ENCODE results near the gene ZNF701. TPM values are rescaled to one million over a fixed set of nuclear protein-coding genes. Genes with fewer than 3 reads are reported as not detected.
"Not testable (repeated sequence)": the region's sequence is repeated elsewhere in the genome, so short reads cannot be mapped to it uniquely, and the experiment has no call there.

ZNF701 gene
- total RNA-seq, 1 donor from 2014 or later: 15.6 TPM

GRCh38 chr19:52621376-52621775 lies 51.3 kb downstream of the ZNF701 start:
- no peak for DNase-seq
- intact Hi-C loops (cut with DNase I): no loop called here
- no peak for ATAC-seq (ENCODE audit: poor library complexity)

GRCh38 chr19:52622261-52622660 lies 52.2 kb downstream of the ZNF701 start:
- ATAC-seq (ENCODE audit: poor library complexity): no peak
- no peak for DNase-seq
- intact Hi-C loops (cut with DNase I): no loop called here

GRCh38 chr19:52626915-52627314 lies 56.8 kb downstream of the ZNF701 start:
- DNase-seq (no peak), ATAC-seq (ENCODE audit: poor library complexity) (no peak)
- intact Hi-C loops (cut with DNase I): no loop called here

- ATAC-seq (ENCODE audit: poor library complexity); intact Hi-C loops (cut with DNase I); DNase-seq: not testable (repeated sequence)
Measured at GRCh38 chr19:52627441-52627840, 57.4 kb downstream of the ZNF701 start.

- DNase-seq (no peak), ATAC-seq (ENCODE audit: poor library complexity) (no peak)
- intact Hi-C loops (cut with DNase I): no loop called here
Measured at GRCh38 chr19:52635786-52636570, 65.9 kb downstream of the ZNF701 start.

Other genes starting within 250 kb of the ZNF701 start
- gene ZNF610, start 234.0 kb upstream of the ZNF701 start, total RNA-seq: 3.0 TPM
- 19.4 TPM for gene ZNF880, start 200.4 kb upstream of the ZNF701 start, total RNA-seq
- gene ZNF528, start 172.4 kb upstream of the ZNF701 start, total RNA-seq: 10.8 TPM
- gene ZNF534, start 141.1 kb upstream of the ZNF701 start, total RNA-seq: 0.43 TPM
- gene ZNF578, start 116.7 kb upstream of the ZNF701 start, total RNA-seq: 2.6 TPM
- 32.6 TPM for gene ZNF808, start 42.6 kb upstream of the ZNF701 start, total RNA-seq
- 15.6 TPM for gene ZNF83, start 68.1 kb downstream of the ZNF701 start, total RNA-seq
- gene ZNF611, start 164.8 kb downstream of the ZNF701 start, total RNA-seq: 6.0 TPM
- gene ZNF600, start 216.5 kb downstream of the ZNF701 start, total RNA-seq: 2.6 TPM

Measured in Right ventricle myocardium superior (tissue), 1 donor.